ENCODE measurements around the gene TLDC2.

GRCh38 chr20:36861875-36862801, 13.8 kb upstream of the TLDC2 start:
- TF ChIP-seq CTCF (IDR thresholded peaks at IDR 0.05; ENCODE audit: low read depth, low read length, missing input control) (no peak), RXRA (IDR thresholded peaks at IDR 0.05) (no peak), TAF1 (conservative IDR thresholded peaks at IDR 0.05) (no peak), MAX (IDR thresholded peaks at IDR 0.05) (no peak), YY1 (IDR thresholded peaks at IDR 0.05) (no peak), GABPA (IDR thresholded peaks at IDR 0.05 in 1 of 2, conservative IDR thresholded peaks at IDR 0.05 in 1 of 2) (peak in 1 of 2 donors; percentile 42), HNF4A (conservative IDR thresholded peaks at IDR 0.05) (no peak), RAD21 (IDR thresholded peaks at IDR 0.05) (peak in 1 of 2 donors; percentile 34), REST (IDR thresholded peaks at IDR 0.05) (no peak), FOXA2 (IDR thresholded peaks at IDR 0.05) (no peak), EGR1 (IDR thresholded peaks at IDR 0.05; ENCODE audit: low read depth in 2 of 2) (no peak), JUND (IDR thresholded peaks at IDR 0.05) (no peak), ZBTB33 (IDR thresholded peaks at IDR 0.05) (no peak), HNF4G (IDR thresholded peaks at IDR 0.05) (no peak)
